ENCODE results near the gene FCGR3B.
"Not testable (repeated sequence)": the region's sequence is repeated elsewhere in the genome, so short reads cannot be mapped to it uniquely, and the experiment has no call there.

Gene FCGR3B

DNA sequence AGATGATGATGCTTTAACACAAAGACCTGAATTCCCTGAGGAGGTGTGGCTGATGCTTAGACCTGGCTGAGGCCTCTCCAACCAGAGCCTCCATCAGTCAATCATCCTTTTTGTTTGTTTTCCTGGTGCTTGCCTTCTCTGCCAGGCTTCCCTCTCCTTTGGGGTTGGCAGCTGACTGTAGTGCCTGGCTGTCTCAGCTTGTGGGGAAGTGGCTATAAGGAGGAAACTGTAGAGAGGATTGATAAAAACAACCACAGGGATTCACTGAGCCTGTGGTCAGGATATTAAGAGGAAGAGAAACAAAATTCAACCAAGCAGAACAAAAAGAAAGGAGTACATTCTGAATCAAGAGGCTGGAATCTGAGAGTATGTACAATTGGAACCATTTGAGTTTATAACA is 54.3 kb downstream of the FCGR3B start:
- not testable (repeated sequence) for H3K9ac ChIP-seq (ENCODE audit: insufficient read length); H3K4me3 ChIP-seq; H3K9me3 ChIP-seq (ENCODE audit: low read depth, low read length); H3K27ac ChIP-seq; DNase-seq (ENCODE audit: low read depth, low spot score); H3K36me3 ChIP-seq (ENCODE audit: insufficient read depth, low read length)
